A549 (cell line): ENCODE measurements around the gene ANKRD23. TPM values are rescaled to one million over a fixed set of nuclear protein-coding genes. Genes with fewer than 3 reads are reported as not detected.

Source experiments
- ATAC-seq, 2 experiments: fragments of 200-7000 bp in 1 of 2; fragments of >200 bp in 1 of 2; cut with Nextera tagmentation in 1 of 2; cut with Tn5 transposase in 1 of 2; 3 replicates each; pipeline versions ENCODE4 v1.8.0 to v1.9.1; 2018 to 2020; ENCODE audit warnings: mild to moderate bottlenecking in 1 of 2, moderate library complexity in 1 of 2
- CTCF ChIA-PET: fragments of 300-600 bp; sonication (Branson Sonifier 250); formaldehyde crosslinking; extraction: SDS; loops from one replicate; lab custom pipeline; 2021; ENCODE audit warnings: antibody characterized with exemption, inconsistent platforms; lab: Yijun Ruan, JAX
- POLR2A ChIA-PET: fragments of 350-600 bp; formaldehyde crosslinking; extraction: SDS; loops from one replicate; lab custom pipeline; 2021; ENCODE audit warnings: antibody characterized with exemption, inconsistent platforms; lab: Yijun Ruan, JAX
- DNase-seq, 2 experiments: peaks; one replicate each; pipeline versions ENCODE4 v3.0.0 to v3.0.0-alpha.2; 2011 to 2016; ENCODE audit warnings: low read depth in 1 of 2, low spot score in 1 of 2
- FAIRE-seq: peaks from 2 replicates; lab custom pipeline; 2011; peaks lifted over from hg19 to GRCh38; lab: Jason Lieb, UNC
- H3K27ac ChIP-seq, 2 experiments: fragments of >200 bp; sonication (Bioruptor Twin); formaldehyde crosslinking; 3 replicates each; pipeline ENCODE4 v1.5.1; 2016 to 2017
- H3K4me1 ChIP-seq: fragments of >200 bp; sonication (Bioruptor Twin); formaldehyde crosslinking; 3 replicates; pipeline ENCODE4 v1.6.1; 2016
- H3K4me2 ChIP-seq: fragments of >200 bp; sonication (Bioruptor Twin); formaldehyde crosslinking; 3 replicates; pipeline ENCODE4 v1.6.1; 2016
- H3K4me3 ChIP-seq: fragments of >200 bp; sonication (Bioruptor Twin); formaldehyde crosslinking; 3 replicates; pipeline ENCODE4 v1.5.1; 2016
- H3K9me3 ChIP-seq: fragments of >200 bp; sonication (Bioruptor Twin); formaldehyde crosslinking; 3 replicates; pipeline ENCODE4 v1.6.1; 2016
- CBX2 ChIP-seq: fragments of 200-600 bp; sonication (generic); IDR thresholded peaks from 2 replicates; pipeline ENCODE4 v1.6.1; 2016; ENCODE audit warnings: low read depth, mild to moderate bottlenecking, borderline replicate concordance
- CBX8 ChIP-seq: fragments of 200-600 bp; sonication (generic); IDR thresholded peaks from 2 replicates; pipeline ENCODE4 v1.6.1; 2016
- CHD2 ChIP-seq: fragments of 150-350 bp; IDR thresholded peaks from 2 replicates; pipeline ENCODE4 v1.6.1; 2014; ENCODE audit warnings: low read length; ENCODE audit not compliant: partially characterized antibody
- CTCF ChIP-seq: fragments of >200 bp; sonication (Bioruptor Twin); formaldehyde crosslinking; IDR thresholded peaks from 3 replicates; pipeline ENCODE4 v1.5.1; 2016
- E2F6 ChIP-seq: IDR thresholded peaks from 2 replicates; pipeline ENCODE4 v1.6.1; 2012; ENCODE audit warnings: low read depth, borderline replicate concordance
- EHF ChIP-seq: fragments of 250-450 bp; sonication (Bioruptor Pico); IDR thresholded peaks from 2 replicates; pipeline ENCODE4 v1.5.0; 2020; ENCODE audit warnings: mild to moderate bottlenecking
- EHMT2 ChIP-seq: fragments of 200-600 bp; sonication (generic); IDR thresholded peaks from 2 replicates; pipeline ENCODE4 v1.6.1; 2016; ENCODE audit warnings: antibody characterized with exemption, low read depth, mild to moderate bottlenecking, moderate library complexity
- FOSL2 ChIP-seq, 2 experiments: fragments of 450-650 bp in 1 of 2; fragments of >200 bp in 1 of 2; sonication (Bioruptor Twin) in 1 of 2; formaldehyde crosslinking; IDR thresholded peaks; 2 replicates each; pipeline versions ENCODE4 v1.5.0 to v1.6.1; 2016 to 2020; ENCODE audit warnings: mild to moderate bottlenecking in 1 of 2, moderate library complexity in 1 of 2
- HEYL ChIP-seq: fragments of 250-450 bp; sonication (Bioruptor Pico); IDR thresholded peaks from 2 replicates; pipeline ENCODE4 v1.8.0; 2021; ENCODE audit warnings: mild to moderate bottlenecking, moderate library complexity
- JUN ChIP-seq, 2 experiments: fragments of >200 bp; sonication (Bioruptor Twin); formaldehyde crosslinking; IDR thresholded peaks; 2 replicates in 1 of 2; 3 replicates in 1 of 2; pipeline ENCODE4 v1.6.1; 2016 to 2017
- MAFK ChIP-seq: fragments of 450-650 bp; IDR thresholded peaks from 2 replicates; pipeline ENCODE4 v1.6.1; 2014; ENCODE audit not compliant: partially characterized antibody
- NFE2L2 ChIP-seq: fragments of 150-350 bp; conservative IDR thresholded peaks from 2 replicates; pipeline ENCODE4 v1.6.1; 2014; ENCODE audit warnings: low read length
- POLR2AphosphoS2 ChIP-seq: conservative IDR thresholded peaks from 2 replicates; pipeline ENCODE4 v1.6.1; 2012; ENCODE audit warnings: low read length, improper control_type of control experiment, inconsistent platforms
- RAD21 ChIP-seq, 2 experiments: fragments of >200 bp in 1 of 2; sonication (Bioruptor Twin) in 1 of 2; formaldehyde crosslinking in 1 of 2; IDR thresholded peaks in 1 of 2; conservative IDR thresholded peaks in 1 of 2; 2 replicates in 1 of 2; 3 replicates in 1 of 2; pipeline ENCODE4 v1.6.1; 2012 to 2018; ENCODE audit warnings: inconsistent platforms in 1 of 2
- RARB ChIP-seq: fragments of 250-450 bp; sonication (Bioruptor Pico); IDR thresholded peaks from 2 replicates; pipeline ENCODE4 v1.8.0; 2021; ENCODE audit warnings: mild to moderate bottlenecking, moderate library complexity
- RCOR1 ChIP-seq: fragments of 150-350 bp; IDR thresholded peaks from 2 replicates; pipeline ENCODE4 v1.6.1; 2014; ENCODE audit warnings: antibody characterized with exemption, low read length, low read depth
- REST ChIP-seq: fragments of 200-600 bp; sonication (generic); IDR thresholded peaks from 2 replicates; pipeline ENCODE4 v1.6.1; 2016; ENCODE audit warnings: antibody characterized with exemption, mild to moderate bottlenecking, moderate library complexity
- SMC3 ChIP-seq: fragments of >200 bp; sonication (Bioruptor Twin); formaldehyde crosslinking; IDR thresholded peaks from 3 replicates; pipeline ENCODE4 v1.6.1; 2018; ENCODE audit warnings: inconsistent platforms
- TFCP2L1 ChIP-seq: fragments of 250-450 bp; sonication (Bioruptor Pico); IDR thresholded peaks from 2 replicates; pipeline ENCODE4 v1.5.0; 2021; ENCODE audit warnings: mild to moderate bottlenecking
- TP53 ChIP-seq: fragments of 250-450 bp; sonication (Bioruptor Pico); IDR thresholded peaks from 2 replicates; pipeline ENCODE4 v1.5.0; 2021; ENCODE audit warnings: mild to moderate bottlenecking, moderate library complexity
- USF2 ChIP-seq: fragments of 450-650 bp; IDR thresholded peaks from 2 replicates; pipeline ENCODE4 v1.6.1; 2014; ENCODE audit warnings: antibody characterized with exemption
- ZNF302 ChIP-seq: fragments of 250-450 bp; sonication (Bioruptor Pico); IDR thresholded peaks from 2 replicates; pipeline ENCODE4 v1.9.0; 2021; ENCODE audit warnings: inconsistent platforms, mild to moderate bottlenecking, moderate library complexity
- WGBS: methylation state at CpG from one replicate; pipeline ENCODE4 v1.1.6; 2017; ENCODE audit errors: missing lambda C conversion rate; 5-methylcytosine and 5-hydroxymethylcytosine counted together
- polyA plus RNA-seq, 4 experiments: library from polyadenylated mRNA; depleted of rRNA in 3 of 4; stranded (reverse); fragments of >200 nt; fragmentation: RNase III in 1 of 4; extraction: RNeasy Plus Mini Kit Qiagen cat#74134 plus additional on column Dnase treatment in 1 of 4; gene quantifications; 2 replicates in 3 of 4; 3 replicates in 1 of 4; pipeline ENCODE4 v1.2.3, GENCODE V29; 2011 to 2017

ANKRD23 gene
- polyA plus RNA-seq, 2 of the 4 experiments (the other 2 are of a cell fraction): 1.9 to 2.4 TPM

DNA sequence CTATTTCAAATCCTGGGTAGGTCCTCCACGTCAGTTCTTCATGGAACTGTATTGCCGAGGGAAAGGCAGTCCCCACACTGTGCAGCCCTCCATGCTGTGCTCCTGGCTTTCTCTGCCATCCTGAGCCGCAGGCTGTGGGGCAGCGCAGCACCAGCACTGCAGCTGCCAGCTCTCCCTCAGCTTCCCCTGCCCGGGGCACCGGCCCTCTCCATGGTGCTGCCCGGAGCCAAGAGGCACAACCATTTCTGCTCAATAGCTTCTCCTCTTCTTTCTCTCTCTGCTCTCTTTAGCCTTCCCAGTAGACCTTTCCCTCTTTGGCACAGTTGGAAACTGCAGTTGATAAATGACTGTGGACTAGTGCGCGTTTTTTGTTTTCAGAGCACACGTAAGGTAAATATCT, 12.1 kb downstream of the ANKRD23 start:
- CTCF ChIA-PET: interaction anchor here (1.0 to 2.6 kb wide), 6 partner anchors 11 to 281 kb away, joined by 3 to 9 read pairs (median 4); partner anchors contain the start of gene ANKRD39
- DNase-seq (no peak), ATAC-seq (peak; percentile 33 to 34; a peak in 4 of 6 replicates), FAIRE-seq (no peak)
- H3K4me3 ChIP-seq: no peak overlapping the region
- no peak for TF ChIP-seq SMC3
- TF ChIP-seq REST: peak; percentile 74
- no peaks in the 10 kb centered on the region for H3K9me3 ChIP-seq
- H3K4me2 ChIP-seq: no peak overlapping the region
- peaks cover 22% of the 10 kb centered on the region for H3K4me1 ChIP-seq
- H3K27ac ChIP-seq: peak overlapping the region in 1 of 2 experiments; percentile 78; a peak in 2 of 6 replicates
- POLR2A ChIA-PET: interaction anchor here (0.6 kb wide), 1 partner anchor 96 kb away, joined by 4 read pairs; no protein-coding TSS in a partner anchor
- WGBS: 89% methylated on average over 10 of the region's 10 CpGs

GRCh38 chr2:96830044-96830562, 13.7 kb downstream of the ANKRD23 start:
- Histone ChIP-seq H3K4me3 (no peak overlapping the region), H3K4me2 (no peak overlapping the region), H3K9me3 (no peaks in the 10 kb centered on the region), H3K27ac (no peak overlapping the region)
- WGBS: 79% methylated on average over 5 of the region's 5 CpGs
- POLR2A ChIA-PET: no interaction called here
- FAIRE-seq (no peak), DNase-seq (no peak), ATAC-seq (no peak)
- CTCF ChIA-PET: interaction anchor here (1.0 to 1.4 kb wide), 2 partner anchors 13 to 43 kb away, joined by 3 to 5 read pairs; no protein-coding TSS in a partner anchor
- TF ChIP-seq RAD21 (conservative IDR thresholded peaks at IDR 0.05 in 1 of 2, IDR thresholded peaks at IDR 0.05 in 1 of 2): no peak
- no peak for TF ChIP-seq HEYL (CRISPR knock-in tag)
- no peak for TF ChIP-seq RCOR1
- no peak for TF ChIP-seq USF2
- TF ChIP-seq CBX8: no peak
- no peak for TF ChIP-seq FOSL2 (IDR thresholded peaks at IDR 0.05)
- no peak for TF ChIP-seq FOSL2 (CRISPR knock-in tag; IDR thresholded peaks at IDR 0.05)
- TF ChIP-seq E2F6: no peak
- TF ChIP-seq CTCF: no peak
- TF ChIP-seq CHD2: no peak
- TF ChIP-seq EHF: no peak
- TF ChIP-seq ZNF302 (CRISPR knock-in tag): no peak
- no peak for TF ChIP-seq POLR2AphosphoS2
- TF ChIP-seq JUN (IDR thresholded peaks at IDR 0.05): no peak
- no peak for TF ChIP-seq CBX2
- no peak for TF ChIP-seq NFE2L2
- TF ChIP-seq RARB (CRISPR knock-in tag): no peak
- TF ChIP-seq TP53: no peak
- TF ChIP-seq EHMT2: no peak
- no peak for TF ChIP-seq MAFK
- no peak for TF ChIP-seq TFCP2L1 (CRISPR knock-in tag)
- TF ChIP-seq, all 56 proteins: peak for 0
- H3K4me1 ChIP-seq: peaks cover 22% of the 10 kb centered on the region
